ENCODE measurements around the gene TMEM26. TPM values are rescaled to one million over a fixed set of nuclear protein-coding genes. Genes with fewer than 3 reads are reported as not detected.

TMEM26 gene
- total RNA-seq, 2 experiments from 2014 or later: not detected

DNA sequence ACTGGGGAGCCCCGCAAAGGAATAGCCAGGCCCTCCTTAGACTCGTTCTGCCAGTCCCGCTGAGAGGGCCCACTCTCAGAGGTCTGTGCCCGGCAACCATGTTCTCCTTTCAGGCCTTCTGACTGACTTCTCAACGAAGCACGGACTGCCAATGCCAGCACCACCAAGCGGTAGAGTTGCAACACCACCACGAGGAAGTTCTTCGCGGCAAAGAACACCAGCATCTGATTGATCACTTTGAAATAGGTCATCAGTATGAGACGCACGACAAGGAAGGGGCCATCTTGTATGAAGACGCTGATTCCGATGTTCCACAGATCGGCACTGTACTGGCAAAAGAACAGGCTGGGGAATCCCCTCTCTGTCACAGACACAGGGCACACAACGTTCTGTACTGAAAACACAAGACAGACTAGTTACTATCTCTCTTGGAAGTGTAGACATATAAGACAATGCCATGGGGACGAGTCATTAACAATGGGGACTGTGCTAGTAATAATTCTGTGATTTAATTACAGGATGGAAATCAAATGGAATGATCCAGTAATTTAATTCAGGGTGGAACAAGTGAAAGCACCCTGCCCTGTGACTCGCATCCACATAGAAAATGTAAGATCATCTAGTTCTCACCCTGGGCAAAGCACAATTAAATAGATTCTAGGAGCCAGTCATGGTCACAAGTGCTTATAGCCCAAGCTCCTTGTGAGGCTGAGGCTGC, 42.7 kb downstream of the TMEM26 start:
- no peak overlapping the region for H3K27ac Mint-ChIP-seq
- no peaks in the 10 kb centered on the region for H3K36me3 Mint-ChIP-seq (ENCODE audit: low read depth)
- DNase-seq (no peak), ATAC-seq (no peak)
- intact Hi-C loops (cut with DNase I, micrococcal nuclease): no loop called here
- peaks cover 6% of the 10 kb centered on the region for H3K27me3 Mint-ChIP-seq
- no peaks in the 10 kb centered on the region for H3K4me1 Mint-ChIP-seq
- ChIA-PET POLR2A (interaction anchor here (0.6 kb wide), 1 partner anchor 38 kb away, joined by 3 read pairs; no protein-coding TSS in a partner anchor), CTCF (no interaction called here)
- no peak overlapping the region for H3K4me3 Mint-ChIP-seq
- no peaks in the 10 kb centered on the region for H3K9me3 Mint-ChIP-seq (ENCODE audit: low read depth)

- ATAC-seq: no peak
- Mint-ChIP-seq H3K27ac (no peak overlapping the region), H3K27me3 (peaks cover 3% of the 10 kb centered on the region), H3K4me3 (no peak overlapping the region), H3K4me1 (no peaks in the 10 kb centered on the region), H3K36me3 (ENCODE audit: low read depth) (no peaks in the 10 kb centered on the region), H3K9me3 (ENCODE audit: low read depth) (no peaks in the 10 kb centered on the region)
- DNase-seq: no peak
- intact Hi-C loops (cut with DNase I, micrococcal nuclease): no loop called here
- POLR2A ChIA-PET: no interaction called here
- CTCF ChIA-PET: no interaction called here
Measured at GRCh38 chr10:61409157-61409556, 44.0 kb downstream of the TMEM26 start.

DNA sequence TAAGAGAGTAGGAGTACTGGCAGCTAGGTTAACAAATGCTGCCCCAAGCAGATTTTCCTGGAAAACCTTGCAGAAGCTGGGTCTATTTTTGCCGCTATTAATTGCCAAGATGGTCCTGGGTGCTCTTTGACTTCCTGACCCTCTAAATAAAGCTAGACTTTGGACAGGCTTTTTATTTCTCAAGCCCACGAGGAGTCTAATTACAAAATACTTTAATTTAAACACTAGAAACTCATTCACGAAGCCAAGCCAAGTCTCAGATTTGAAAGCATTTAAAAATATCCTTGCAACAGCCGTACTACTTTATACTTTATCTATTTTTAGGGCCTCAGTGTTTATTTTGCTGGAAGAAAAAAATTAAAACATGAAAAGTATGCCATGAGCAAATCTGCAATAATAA, 45.1 kb downstream of the TMEM26 start:
- Mint-ChIP-seq H3K4me1 (no peaks in the 10 kb centered on the region), H3K9me3 (ENCODE audit: low read depth) (no peaks in the 10 kb centered on the region), H3K4me3 (no peak overlapping the region), H3K27me3 (peaks cover 1% of the 10 kb centered on the region), H3K27ac (no peak overlapping the region), H3K36me3 (ENCODE audit: low read depth) (no peaks in the 10 kb centered on the region)
- ATAC-seq (no peak), DNase-seq (no peak)
- ChIA-PET POLR2A (no interaction called here), CTCF (interaction anchor here (0.8 kb wide), 1 partner anchor 883 kb away, joined by 3 read pairs; no protein-coding TSS in a partner anchor)
- intact Hi-C loops (cut with DNase I, micrococcal nuclease): no loop called here

DNA sequence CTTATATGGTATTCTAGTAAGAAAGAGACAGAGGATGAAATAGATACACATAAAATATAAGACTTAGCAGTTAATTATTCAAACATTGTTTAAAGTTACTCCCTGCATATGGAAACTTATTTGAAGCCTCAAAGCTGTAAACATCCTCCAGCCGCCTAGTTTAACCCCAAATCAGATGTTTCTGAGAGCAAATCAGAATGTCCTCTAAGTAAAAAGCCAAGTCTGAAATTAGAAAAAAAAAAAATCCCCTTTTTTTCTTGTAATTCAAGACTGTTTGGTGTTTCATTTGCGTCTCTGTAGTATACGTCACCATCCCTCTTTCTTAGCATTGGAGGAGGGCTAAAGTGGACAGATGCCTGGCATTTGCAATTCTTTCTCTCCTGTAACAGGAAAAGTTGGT, 46.4 kb downstream of the TMEM26 start:
- CTCF ChIA-PET: no interaction called here
- intact Hi-C loops (cut with DNase I, micrococcal nuclease): no loop called here
- ATAC-seq: no peak
- H3K4me1 Mint-ChIP-seq: no peaks in the 10 kb centered on the region
- H3K9me3 Mint-ChIP-seq (ENCODE audit: low read depth): no peaks in the 10 kb centered on the region
- H3K4me3 Mint-ChIP-seq: no peak overlapping the region
- no peaks in the 10 kb centered on the region for H3K36me3 Mint-ChIP-seq (ENCODE audit: low read depth)
- no peak for DNase-seq
- no peak overlapping the region for H3K27ac Mint-ChIP-seq
- H3K27me3 Mint-ChIP-seq: peaks cover 1% of the 10 kb centered on the region
- POLR2A ChIA-PET: no interaction called here

GRCh38 chr10:61406242-61406641, 46.9 kb downstream of the TMEM26 start:
- H3K27ac Mint-ChIP-seq: no peak overlapping the region
- DNase-seq: no peak
- no peaks in the 10 kb centered on the region for H3K36me3 Mint-ChIP-seq (ENCODE audit: low read depth)
- ChIA-PET CTCF (no interaction called here), POLR2A (no interaction called here)
- no peaks in the 10 kb centered on the region for H3K4me1 Mint-ChIP-seq
- peaks cover 1% of the 10 kb centered on the region for H3K27me3 Mint-ChIP-seq
- H3K4me3 Mint-ChIP-seq: no peak overlapping the region
- intact Hi-C loops (cut with DNase I, micrococcal nuclease): no loop called here
- no peaks in the 10 kb centered on the region for H3K9me3 Mint-ChIP-seq (ENCODE audit: low read depth)
- no peak for ATAC-seq

- intact Hi-C loops (cut with DNase I, micrococcal nuclease): no loop called here
- POLR2A ChIA-PET: no interaction called here
- CTCF ChIA-PET: no interaction called here
- Mint-ChIP-seq H3K36me3 (ENCODE audit: low read depth) (no peaks in the 10 kb centered on the region), H3K27ac (no peak overlapping the region), H3K9me3 (ENCODE audit: low read depth) (no peaks in the 10 kb centered on the region), H3K27me3 (no peaks in the 10 kb centered on the region), H3K4me3 (no peak overlapping the region), H3K4me1 (no peaks in the 10 kb centered on the region)
- ATAC-seq (no peak), DNase-seq (no peak)
Measured at GRCh38 chr10:61404751-61405150, 48.4 kb downstream of the TMEM26 start.

DNA sequence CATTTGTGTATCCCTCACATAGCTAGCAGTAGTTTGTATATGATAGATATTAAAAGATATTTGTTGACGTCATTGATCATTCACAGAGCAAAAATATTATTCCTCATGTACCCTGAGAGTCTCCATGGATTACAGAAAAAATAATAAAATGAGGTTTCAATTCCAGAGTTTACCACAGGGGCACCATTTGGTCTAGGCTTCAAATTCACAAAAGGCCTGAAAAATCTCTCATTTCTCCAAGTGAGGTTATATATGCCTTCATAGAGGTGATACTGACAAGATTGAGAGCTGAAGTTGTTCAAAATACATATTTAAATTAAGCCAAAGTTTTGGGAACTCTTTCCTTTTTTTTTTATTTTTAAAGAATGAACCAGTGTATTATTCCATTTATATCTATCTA, 52.7 kb downstream of the TMEM26 start:
- POLR2A ChIA-PET: no interaction called here
- no peak overlapping the region for H3K4me3 Mint-ChIP-seq
- DNase-seq (no peak), ATAC-seq (no peak)
- no peaks in the 10 kb centered on the region for H3K27me3 Mint-ChIP-seq
- no peaks in the 10 kb centered on the region for H3K9me3 Mint-ChIP-seq (ENCODE audit: low read depth)
- H3K4me1 Mint-ChIP-seq: peaks cover 15% of the 10 kb centered on the region
- CTCF ChIA-PET: interaction anchor here (0.6 kb wide), 1 partner anchor 16 kb away, joined by 3 read pairs; no protein-coding TSS in a partner anchor
- intact Hi-C loops (cut with DNase I, micrococcal nuclease): no loop called here
- H3K27ac Mint-ChIP-seq: no peak overlapping the region
- no peaks in the 10 kb centered on the region for H3K36me3 Mint-ChIP-seq (ENCODE audit: low read depth)

DNA sequence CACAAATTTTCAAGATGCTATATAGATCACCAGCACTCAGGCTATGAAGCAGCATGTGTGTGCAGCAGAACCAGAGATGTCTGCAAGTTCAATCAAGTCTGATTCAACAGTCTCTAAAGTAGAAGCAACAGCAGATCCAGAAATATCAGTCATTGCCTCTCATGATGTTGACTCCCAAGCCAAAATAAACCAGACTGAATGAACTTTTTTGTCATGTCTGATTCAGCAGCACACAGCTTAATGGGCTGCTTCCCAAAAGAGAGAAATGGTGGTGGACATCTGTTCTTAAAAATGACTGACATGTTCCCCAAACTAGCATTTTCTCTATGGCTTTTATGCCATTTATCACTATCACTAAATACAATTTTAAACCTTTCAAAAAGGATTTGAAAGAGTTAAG, 53.8 kb downstream of the TMEM26 start:
- no peak overlapping the region for H3K27ac Mint-ChIP-seq
- intact Hi-C loops (cut with DNase I, micrococcal nuclease): no loop called here
- CTCF ChIA-PET: no interaction called here

GRCh38 chr10:61398366-61399129, 54.6 kb downstream of the TMEM26 start:
- peaks cover 15% of the 10 kb centered on the region for H3K4me1 Mint-ChIP-seq
- no peaks in the 10 kb centered on the region for H3K36me3 Mint-ChIP-seq (ENCODE audit: low read depth)
- H3K27me3 Mint-ChIP-seq: no peaks in the 10 kb centered on the region
- no peaks in the 10 kb centered on the region for H3K9me3 Mint-ChIP-seq (ENCODE audit: low read depth)
- ChIA-PET CTCF (interaction anchor here (0.6 kb wide), 1 partner anchor 258 kb away, joined by 3 read pairs; no protein-coding TSS in a partner anchor), POLR2A (no interaction called here)
- no peak for ATAC-seq
- no peak overlapping the region for H3K4me3 Mint-ChIP-seq
- intact Hi-C loops (cut with DNase I, micrococcal nuclease): no loop called here
- no peak for DNase-seq
- H3K27ac Mint-ChIP-seq: no peak overlapping the region

More for the DNA sequence above, 53.8 kb downstream of the TMEM26 start:
- no peaks in the 10 kb centered on the region for H3K9me3 Mint-ChIP-seq (ENCODE audit: low read depth)
- POLR2A ChIA-PET: no interaction called here
- DNase-seq: no peak
- no peaks in the 10 kb centered on the region for H3K27me3 Mint-ChIP-seq
- ATAC-seq: no peak
- H3K4me3 Mint-ChIP-seq: no peak overlapping the region
- peaks cover 15% of the 10 kb centered on the region for H3K4me1 Mint-ChIP-seq
- H3K36me3 Mint-ChIP-seq (ENCODE audit: low read depth): no peaks in the 10 kb centered on the region

GRCh38 chr10:61397175-61397986, 55.8 kb downstream of the TMEM26 start:
- ATAC-seq: no peak
- Mint-ChIP-seq H3K27me3 (no peaks in the 10 kb centered on the region), H3K36me3 (ENCODE audit: low read depth) (no peaks in the 10 kb centered on the region), H3K9me3 (ENCODE audit: low read depth) (no peaks in the 10 kb centered on the region), H3K27ac (no peak overlapping the region), H3K4me1 (peaks cover 15% of the 10 kb centered on the region), H3K4me3 (peak overlapping the region; percentile 53)
- ChIA-PET POLR2A (no interaction called here), CTCF (no interaction called here)
- intact Hi-C loops (cut with DNase I, micrococcal nuclease): no loop called here
- no peak for DNase-seq

GRCh38 chr10:61391281-61391680, 61.9 kb downstream of the TMEM26 start:
- Mint-ChIP-seq H3K36me3 (ENCODE audit: low read depth) (no peaks in the 10 kb centered on the region), H3K27me3 (peaks cover 4% of the 10 kb centered on the region), H3K4me3 (no peak overlapping the region), H3K9me3 (ENCODE audit: low read depth) (no peaks in the 10 kb centered on the region), H3K4me1 (no peaks in the 10 kb centered on the region), H3K27ac (no peak overlapping the region)
- no peak for ATAC-seq
- ChIA-PET CTCF (no interaction called here), POLR2A (no interaction called here)
- no peak for DNase-seq
- intact Hi-C loops (cut with DNase I, micrococcal nuclease): no loop called here

DNA sequence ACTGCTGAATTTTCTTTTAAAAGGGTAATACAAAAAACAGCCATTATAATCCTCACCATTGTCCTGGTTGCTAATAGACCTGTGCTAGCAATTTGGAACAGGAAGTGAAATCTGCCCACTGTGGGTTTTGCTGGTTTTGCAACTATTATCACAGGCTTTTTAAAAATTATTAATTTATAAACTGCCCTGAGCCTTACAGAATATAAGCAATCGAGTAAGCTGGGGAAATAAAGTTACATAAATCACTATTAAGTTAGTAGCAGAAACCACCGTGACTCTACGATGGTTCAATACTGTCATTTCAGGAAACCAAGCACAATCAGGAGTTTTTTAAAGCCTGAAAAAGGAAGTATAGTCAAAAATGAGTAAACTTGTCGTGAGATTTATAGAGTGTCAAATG, 62.3 kb downstream of the TMEM26 start:
- intact Hi-C loops (cut with DNase I, micrococcal nuclease): no loop called here
- ATAC-seq (no peak), DNase-seq (no peak)
- Mint-ChIP-seq H3K27me3 (peaks cover 4% of the 10 kb centered on the region), H3K36me3 (ENCODE audit: low read depth) (no peaks in the 10 kb centered on the region), H3K4me3 (no peak overlapping the region), H3K27ac (no peak overlapping the region), H3K9me3 (ENCODE audit: low read depth) (no peaks in the 10 kb centered on the region), H3K4me1 (no peaks in the 10 kb centered on the region)
- POLR2A ChIA-PET: no interaction called here
- CTCF ChIA-PET: no interaction called here
